22Rv1 (cell line): Measurements from ENCODE around the gene FKBP9.
"Not testable (repeated sequence)": the region's sequence is repeated elsewhere in the genome, so short reads cannot be mapped to it uniquely, and the experiment has no call there.

Experiments
- CTCF ChIP-seq: fragments of 450-650 bp; IDR thresholded peaks from 2 replicates; pipeline ENCODE4 v1.5.1; 2017; ENCODE audit warnings: mild to moderate bottlenecking
- ZFX ChIP-seq: fragments of 450-650 bp; IDR thresholded peaks from 2 replicates; pipeline ENCODE4 v1.6.1; 2017; ENCODE audit warnings: antibody characterized with exemption, borderline replicate concordance

DNA sequence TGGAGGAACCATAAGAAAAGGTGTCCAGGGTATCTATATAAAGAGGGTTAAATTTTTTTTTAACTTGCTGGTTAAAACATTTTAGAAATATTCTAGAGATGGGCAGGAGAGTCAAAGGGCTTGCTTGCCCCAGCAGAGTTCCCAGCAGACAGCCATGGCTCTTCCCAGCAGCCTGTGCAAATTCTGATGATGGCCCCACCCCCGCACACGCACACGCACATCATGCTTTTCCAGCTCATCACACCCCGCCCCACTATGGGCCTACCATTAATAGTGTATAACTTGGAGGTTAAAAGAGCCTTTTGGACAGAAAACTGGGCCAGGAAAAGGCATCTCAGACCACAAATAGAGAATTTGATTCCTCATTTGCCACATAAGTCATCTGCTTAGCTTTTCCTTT, 48.5 kb downstream of the FKBP9 start:
- not testable (repeated sequence) for TF ChIP-seq CTCF, ZFX
